Caco-2 (cell line): ENCODE results near the gene PCBD2. TPM values are rescaled to one million over a fixed set of nuclear protein-coding genes. Genes with fewer than 3 reads are reported as not detected.
"Not testable (repeated sequence)": the region's sequence is repeated elsewhere in the genome, so short reads cannot be mapped to it uniquely, and the experiment has no call there.

ENCODE experiments used
- BruUV-seq: library from RNA; stranded (reverse); fragments of 400-500 nt; replicated peaks from 2 replicates; lab custom pipeline; 2021; lab: Mats Ljungman, UMichigan
- CTCF ChIA-PET: fragments of 300-600 bp; sonication (Branson Sonifier 250); formaldehyde crosslinking; loops from one replicate; lab custom pipeline; 2022; ENCODE audit warnings: antibody characterized with exemption; lab: Charles Lee
- POLR2A ChIA-PET: fragments of 300-600 bp; sonication (Branson Sonifier 250); formaldehyde crosslinking; loops from one replicate; lab custom pipeline; 2022; ENCODE audit warnings: antibody characterized with exemption; lab: Charles Lee
- DNase-seq, 2 experiments: peaks; one replicate each; pipeline versions ENCODE4 v3.0.0 to v3.0.0-alpha.2; 2020 to 2022
- H3K27me3 ChIP-seq: replicated peaks from 2 replicates; pipeline ENCODE4 v1.6.0; 2011; ENCODE audit warnings: low read length; ENCODE audit not compliant: control insufficient read depth, insufficient read depth
- H3K36me3 ChIP-seq: 2 replicates; pipeline ENCODE4 v1.5.1; 2011; ENCODE audit warnings: low read length; ENCODE audit not compliant: control insufficient read depth, insufficient read depth
- H3K4me1 ChIP-seq: fragments of 250-450 bp; sonication (Bioruptor Pico); 2 replicates; pipeline ENCODE4 v1.5.1; 2020; ENCODE audit warnings: mild to moderate bottlenecking
- H3K4me3 ChIP-seq: 2 replicates; pipeline ENCODE4 v1.5.1; 2011; ENCODE audit warnings: low read depth, mild to moderate bottlenecking, control low read depth, low read length
- H3K9me3 ChIP-seq: fragments of 250-450 bp; sonication (Bioruptor Pico); 2 replicates; pipeline ENCODE4 v1.5.1; 2020; ENCODE audit warnings: mild to moderate bottlenecking, moderate library complexity
- H3K27ac Mint-ChIP-seq: one replicate; pipeline ENCODE4 v1.8.0; 2022; ENCODE audit warnings: mixed read lengths; ENCODE audit not compliant: unreplicated experiment
- H3K27me3 Mint-ChIP-seq: one replicate; pipeline ENCODE4 v1.8.0; 2022; ENCODE audit warnings: mixed read lengths; ENCODE audit not compliant: insufficient read depth, unreplicated experiment
- H3K36me3 Mint-ChIP-seq: one replicate; pipeline ENCODE4 v1.8.0; 2022; ENCODE audit warnings: mild to moderate bottlenecking, mixed read lengths; ENCODE audit not compliant: insufficient read depth, unreplicated experiment
- H3K4me1 Mint-ChIP-seq: one replicate; pipeline ENCODE4 v1.8.0; 2022; ENCODE audit warnings: low read depth, mixed read lengths; ENCODE audit not compliant: unreplicated experiment
- H3K4me3 Mint-ChIP-seq: one replicate; pipeline ENCODE4 v1.8.0; 2022; ENCODE audit warnings: mild to moderate bottlenecking, moderate library complexity, mixed read lengths; ENCODE audit not compliant: unreplicated experiment
- H3K9me3 Mint-ChIP-seq: one replicate; pipeline ENCODE4 v1.8.0; 2022; ENCODE audit warnings: mixed read lengths; ENCODE audit not compliant: unreplicated experiment
- intact Hi-C: fragments of 100-400 bp; cut with micrococcal nuclease; formaldehyde crosslinking; loops from one replicate; pipeline ENCODE4 v1.10.0; 2022; ENCODE audit not compliant: unreplicated experiment
- total RNA-seq: library from RNA; stranded (reverse); gene quantifications from 2 replicates; pipeline ENCODE4 v1.2.3, GENCODE V29; 2022
- TF ChIP-seq, protein P1 (sequence below), 2 experiments: fragments of 200-600 bp in 1 of 2; IDR thresholded peaks; 1 replicate in 1 of 2; 2 replicates in 1 of 2; pipeline versions ENCODE4 v1.5.1 to v1.8.0; 2011 to 2022; ENCODE audit warnings: antibody characterized with exemption in 1 of 2, control low read depth in 1 of 2, inconsistent platforms in 1 of 2, low read depth in 1 of 2, low read length in 1 of 2, mild to moderate bottlenecking in 1 of 2, moderate library complexity in 1 of 2; ENCODE audit not compliant: insufficient read depth in 1 of 2, severe bottlenecking in 1 of 2, unreplicated experiment in 1 of 2

PCBD2 gene
- total RNA-seq, 1 experiment from 2014 or later = 24.2 TPM

DNA sequence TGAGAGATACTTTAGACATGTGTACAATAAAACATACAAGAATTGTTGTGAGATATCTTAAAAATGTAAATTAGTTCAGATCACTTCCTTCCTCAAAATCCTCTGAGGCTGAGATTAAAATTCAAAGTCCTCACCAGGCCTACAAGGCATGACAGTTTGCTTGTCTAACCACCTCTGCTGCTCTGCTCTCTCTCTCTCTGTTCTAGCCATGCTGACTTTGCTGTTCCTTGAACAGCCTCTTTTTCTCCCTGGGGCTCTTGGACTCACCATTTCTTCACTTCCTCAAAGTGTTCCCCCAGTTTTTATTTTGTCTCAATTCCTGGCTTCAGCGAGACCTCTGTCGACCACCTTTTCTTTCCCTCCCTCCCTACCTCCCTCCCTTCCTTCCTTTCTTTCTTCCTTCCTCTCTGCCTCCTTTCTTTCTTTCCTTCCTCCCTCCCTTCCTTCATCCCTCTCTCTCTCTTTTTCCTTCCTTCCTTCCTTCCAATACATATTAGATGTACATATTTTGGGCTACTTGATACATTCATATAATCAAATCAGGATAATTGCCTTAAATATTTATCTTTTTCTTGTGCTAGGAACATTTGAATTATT is 89.7 kb downstream of the PCBD2 start:
- Mint-ChIP-seq H3K27ac (no peak overlapping the region), H3K27me3 (no peaks in the 10 kb centered on the region), H3K36me3 (no peaks in the 10 kb centered on the region), H3K4me3 (no peak overlapping the region), H3K9me3 (no peaks in the 10 kb centered on the region), H3K4me1 (no peaks in the 10 kb centered on the region)
- no TSS peak for BruUV-seq
- CTCF ChIA-PET = no interaction called here
- POLR2A ChIA-PET = no interaction called here
- Histone ChIP-seq H3K4me3 (no peak overlapping the region), H3K27me3 (no peaks in the 10 kb centered on the region), H3K4me1 (no peaks in the 10 kb centered on the region), H3K36me3 (no peaks in the 10 kb centered on the region), H3K9me3 (no peaks in the 10 kb centered on the region)
- intact Hi-C loops = no loop called here
- TF ChIP-seq, protein P1, sequence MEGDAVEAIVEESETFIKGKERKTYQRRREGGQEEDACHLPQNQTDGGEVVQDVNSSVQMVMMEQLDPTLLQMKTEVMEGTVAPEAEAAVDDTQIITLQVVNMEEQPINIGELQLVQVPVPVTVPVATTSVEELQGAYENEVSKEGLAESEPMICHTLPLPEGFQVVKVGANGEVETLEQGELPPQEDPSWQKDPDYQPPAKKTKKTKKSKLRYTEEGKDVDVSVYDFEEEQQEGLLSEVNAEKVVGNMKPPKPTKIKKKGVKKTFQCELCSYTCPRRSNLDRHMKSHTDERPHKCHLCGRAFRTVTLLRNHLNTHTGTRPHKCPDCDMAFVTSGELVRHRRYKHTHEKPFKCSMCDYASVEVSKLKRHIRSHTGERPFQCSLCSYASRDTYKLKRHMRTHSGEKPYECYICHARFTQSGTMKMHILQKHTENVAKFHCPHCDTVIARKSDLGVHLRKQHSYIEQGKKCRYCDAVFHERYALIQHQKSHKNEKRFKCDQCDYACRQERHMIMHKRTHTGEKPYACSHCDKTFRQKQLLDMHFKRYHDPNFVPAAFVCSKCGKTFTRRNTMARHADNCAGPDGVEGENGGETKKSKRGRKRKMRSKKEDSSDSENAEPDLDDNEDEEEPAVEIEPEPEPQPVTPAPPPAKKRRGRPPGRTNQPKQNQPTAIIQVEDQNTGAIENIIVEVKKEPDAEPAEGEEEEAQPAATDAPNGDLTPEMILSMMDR (IDR thresholded peaks at IDR 0.05; ENCODE audit: insufficient read depth in 1 of 2, low read depth in 1 of 2, low read length in 1 of 2, severe bottlenecking in 1 of 2, unreplicated experiment in 1 of 2) = no peak
- DNase-seq = no peak

DNA sequence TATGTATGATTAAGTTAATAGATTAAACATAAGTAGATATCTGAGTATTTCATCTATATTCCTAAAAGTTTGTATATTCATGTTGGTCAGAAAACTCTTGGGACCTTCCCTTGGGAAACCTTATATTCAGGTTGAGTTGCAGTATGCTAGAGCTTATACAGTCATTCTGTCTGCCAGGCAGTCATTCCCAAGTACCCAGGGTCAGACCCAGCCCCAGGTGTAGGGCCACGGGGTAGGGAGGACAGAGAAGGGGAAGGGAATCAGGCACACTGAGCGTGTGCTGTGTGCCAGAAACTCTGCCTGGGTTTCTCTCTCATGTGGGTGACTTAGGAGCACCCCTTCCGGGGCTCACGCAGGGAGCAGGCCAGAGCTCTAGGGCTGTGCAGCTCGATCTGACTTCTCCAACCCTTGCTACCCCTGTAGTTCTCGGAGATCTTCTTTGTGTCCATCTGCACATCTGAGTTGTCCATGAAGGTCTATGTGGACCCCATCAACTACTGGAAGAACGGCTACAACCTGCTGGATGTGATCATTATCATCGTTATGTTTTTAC is 91.0 kb downstream of the PCBD2 start:
- Mint-ChIP-seq H3K4me3 (no peak overlapping the region), H3K4me1 (no peaks in the 10 kb centered on the region), H3K27ac (no peak overlapping the region), H3K9me3 (no peaks in the 10 kb centered on the region), H3K27me3 (no peaks in the 10 kb centered on the region), H3K36me3 (no peaks in the 10 kb centered on the region)
- no peaks in the 10 kb centered on the region for H3K36me3 ChIP-seq
- H3K4me1 ChIP-seq = no peaks in the 10 kb centered on the region
- CTCF ChIA-PET = no interaction called here
- TF ChIP-seq, protein P1 (IDR thresholded peaks at IDR 0.05; ENCODE audit: insufficient read depth in 1 of 2, low read depth in 1 of 2, low read length in 1 of 2, severe bottlenecking in 1 of 2, unreplicated experiment in 1 of 2) = no peak
- intact Hi-C loops = no loop called here
- DNase-seq = no peak
- H3K9me3 ChIP-seq = no peaks in the 10 kb centered on the region
- no peaks in the 10 kb centered on the region for H3K27me3 ChIP-seq
- POLR2A ChIA-PET = no interaction called here
- H3K4me3 ChIP-seq = no peak overlapping the region
- no TSS peak for BruUV-seq

DNA sequence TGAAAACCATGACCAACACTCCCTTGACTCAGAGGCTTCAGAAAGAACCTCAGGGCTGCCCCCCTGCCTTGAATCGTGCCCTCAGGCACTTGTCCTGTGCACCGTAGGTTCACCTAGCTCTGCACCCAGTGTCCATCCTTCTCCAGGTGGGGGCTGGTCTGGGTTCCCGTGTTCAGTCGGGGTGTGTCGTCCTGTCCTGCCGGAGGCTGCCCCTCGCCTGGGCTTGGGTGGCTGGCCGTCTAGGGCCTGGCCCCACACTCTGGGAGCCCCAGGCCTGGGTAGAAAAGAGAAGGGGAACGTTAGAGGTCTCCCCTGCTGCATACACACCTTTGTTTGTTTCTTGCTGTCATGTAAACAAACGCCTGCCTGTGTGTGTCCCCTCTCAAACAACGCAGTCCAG is 92.1 kb downstream of the PCBD2 start:
- H3K4me3 Mint-ChIP-seq = no peak overlapping the region
- TF ChIP-seq, protein P1 (IDR thresholded peaks at IDR 0.05; ENCODE audit: insufficient read depth in 1 of 2, low read depth in 1 of 2, low read length in 1 of 2, severe bottlenecking in 1 of 2, unreplicated experiment in 1 of 2) = no peak
- no peaks in the 10 kb centered on the region for H3K4me1 Mint-ChIP-seq
- no peaks in the 10 kb centered on the region for H3K27me3 ChIP-seq
- no peak for DNase-seq
- CTCF ChIA-PET = no interaction called here
- no peak overlapping the region for H3K27ac Mint-ChIP-seq
- H3K4me3 ChIP-seq = no peak overlapping the region
- H3K27me3 Mint-ChIP-seq = no peaks in the 10 kb centered on the region
- no peaks in the 10 kb centered on the region for H3K4me1 ChIP-seq
- H3K36me3 ChIP-seq = no peaks in the 10 kb centered on the region
- no peaks in the 10 kb centered on the region for H3K9me3 Mint-ChIP-seq
- POLR2A ChIA-PET = no interaction called here
- H3K9me3 ChIP-seq = no peaks in the 10 kb centered on the region
- no TSS peak for BruUV-seq
- intact Hi-C loops = no loop called here
- no peaks in the 10 kb centered on the region for H3K36me3 Mint-ChIP-seq

DNA sequence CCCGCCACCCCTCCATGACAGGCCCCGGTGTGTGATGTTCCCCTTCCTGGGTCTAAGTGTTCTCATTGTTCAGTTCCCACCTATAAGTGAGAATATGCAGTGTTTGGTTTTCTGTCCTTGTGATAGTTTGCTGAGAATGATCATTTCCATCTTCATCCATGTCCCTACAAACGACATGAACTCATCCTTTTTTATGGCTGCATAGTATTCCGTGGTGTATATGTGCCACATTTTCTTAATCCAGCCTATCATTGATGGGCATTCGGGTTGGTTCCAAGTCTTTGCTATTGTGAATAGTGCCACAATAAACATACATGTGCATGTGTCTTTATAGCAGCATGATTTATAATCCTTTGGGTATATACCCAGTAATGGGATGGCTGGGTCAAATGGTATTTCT is 93.1 kb downstream of the PCBD2 start:
- H3K27me3 ChIP-seq, H3K4me3 Mint-ChIP-seq, H3K4me3 ChIP-seq, H3K27me3 Mint-ChIP-seq, BruUV-seq, H3K36me3 Mint-ChIP-seq, H3K27ac Mint-ChIP-seq, H3K4me1 Mint-ChIP-seq, intact Hi-C loops, POLR2A ChIA-PET, DNase-seq, CTCF ChIA-PET, H3K9me3 Mint-ChIP-seq, H3K4me1 ChIP-seq, H3K36me3 ChIP-seq, H3K9me3 ChIP-seq: not testable (repeated sequence)
